ENCODE data around the gene RHBDL1.

RHBDL1 gene

DNA sequence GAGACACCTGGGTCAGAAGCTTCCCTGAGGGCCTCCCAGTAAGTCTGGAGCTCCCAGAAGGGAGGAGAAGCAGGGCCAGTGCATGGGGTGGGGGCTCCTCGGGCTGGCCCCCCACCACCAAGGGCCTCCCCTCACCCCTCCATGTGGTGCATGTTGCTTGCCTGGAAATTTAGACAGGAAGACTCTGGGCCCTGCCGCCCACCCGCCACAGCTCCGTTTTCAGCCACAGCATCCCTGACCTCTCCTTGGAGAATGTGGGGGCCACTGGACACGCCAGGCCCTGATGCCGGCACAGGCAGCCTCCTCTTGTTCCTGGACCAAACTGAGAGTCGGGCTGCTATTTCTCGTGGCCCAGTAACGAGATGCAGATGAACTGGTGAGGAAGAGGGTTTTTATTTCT, 36.6 kb upstream of the RHBDL1 start:
- H2AFZ ChIP-seq (ENCODE audit: low read depth, low read length) = no peak overlapping the region
- H3K27me3 ChIP-seq (ENCODE audit: insufficient read depth, low read length, poor library complexity) = no peaks in the 10 kb centered on the region
- DNase-seq (no peak), ATAC-seq (ENCODE audit: insufficient read depth, low read depth) (no peak)
- no peak overlapping the region for H3K4me3 ChIP-seq (ENCODE audit: low read depth in 1 of 2, low read length in 2 of 2)
- peaks cover 48% of the 10 kb centered on the region for H3K4me1 ChIP-seq (ENCODE audit: insufficient read depth, low read length)
- no peaks in the 10 kb centered on the region for H3K9me3 ChIP-seq (ENCODE audit: insufficient read depth, low read length, severe bottlenecking)
- no peak overlapping the region for H3K9ac ChIP-seq (ENCODE audit: low read depth, low read length)
- peaks cover 16% of the 10 kb centered on the region for H4K20me1 ChIP-seq (ENCODE audit: insufficient read depth, low read length)
- H3K79me2 ChIP-seq (ENCODE audit: insufficient read depth, low read length) = peaks cover 23% of the 10 kb centered on the region
- no peak overlapping the region for H3K4me2 ChIP-seq (ENCODE audit: insufficient read depth, low read length)
- no peak for TF ChIP-seq EZH2 (IDR thresholded peaks at IDR 0.05; ENCODE audit: borderline replicate concordance, low read depth, low read length, severe bottlenecking)
- TF ChIP-seq, protein P1, sequence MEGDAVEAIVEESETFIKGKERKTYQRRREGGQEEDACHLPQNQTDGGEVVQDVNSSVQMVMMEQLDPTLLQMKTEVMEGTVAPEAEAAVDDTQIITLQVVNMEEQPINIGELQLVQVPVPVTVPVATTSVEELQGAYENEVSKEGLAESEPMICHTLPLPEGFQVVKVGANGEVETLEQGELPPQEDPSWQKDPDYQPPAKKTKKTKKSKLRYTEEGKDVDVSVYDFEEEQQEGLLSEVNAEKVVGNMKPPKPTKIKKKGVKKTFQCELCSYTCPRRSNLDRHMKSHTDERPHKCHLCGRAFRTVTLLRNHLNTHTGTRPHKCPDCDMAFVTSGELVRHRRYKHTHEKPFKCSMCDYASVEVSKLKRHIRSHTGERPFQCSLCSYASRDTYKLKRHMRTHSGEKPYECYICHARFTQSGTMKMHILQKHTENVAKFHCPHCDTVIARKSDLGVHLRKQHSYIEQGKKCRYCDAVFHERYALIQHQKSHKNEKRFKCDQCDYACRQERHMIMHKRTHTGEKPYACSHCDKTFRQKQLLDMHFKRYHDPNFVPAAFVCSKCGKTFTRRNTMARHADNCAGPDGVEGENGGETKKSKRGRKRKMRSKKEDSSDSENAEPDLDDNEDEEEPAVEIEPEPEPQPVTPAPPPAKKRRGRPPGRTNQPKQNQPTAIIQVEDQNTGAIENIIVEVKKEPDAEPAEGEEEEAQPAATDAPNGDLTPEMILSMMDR (IDR thresholded peaks at IDR 0.05; ENCODE audit: borderline replicate concordance, extremely low read depth, low read length, poor library complexity, severe bottlenecking) = no peak
- no peak overlapping the region for H3K27ac ChIP-seq (ENCODE audit: low read length)
- peaks cover 10% of the 10 kb centered on the region for H3K36me3 ChIP-seq (ENCODE audit: insufficient read depth, low read length)

DNA sequence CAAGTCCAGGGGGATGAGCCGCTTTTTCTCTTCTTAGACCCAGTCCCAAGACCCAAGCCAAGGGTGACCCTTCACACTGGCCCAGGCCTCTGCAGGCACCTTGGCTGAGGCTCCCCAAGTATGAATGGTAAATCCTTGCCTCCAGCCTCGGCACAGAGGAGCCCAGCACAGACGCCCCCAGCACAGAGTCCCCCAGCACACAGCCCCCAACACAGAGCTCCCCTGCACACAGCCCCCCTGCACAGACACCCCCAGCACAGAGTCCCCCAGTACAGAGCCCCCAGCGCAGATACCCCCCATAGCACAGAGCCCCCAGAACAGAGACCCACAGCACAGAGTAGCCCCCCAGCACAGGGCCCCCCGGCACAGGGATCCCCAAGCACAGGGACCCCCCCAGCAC, 34.9 kb upstream of the RHBDL1 start:
- Histone ChIP-seq H3K4me3 (ENCODE audit: low read depth in 1 of 2, low read length in 2 of 2) (no peak overlapping the region), H3K27me3 (ENCODE audit: insufficient read depth, low read length, poor library complexity) (no peaks in the 10 kb centered on the region), H2AFZ (ENCODE audit: low read depth, low read length) (no peak overlapping the region), H3K27ac (ENCODE audit: low read length) (no peak overlapping the region), H3K4me2 (ENCODE audit: insufficient read depth, low read length) (no peak overlapping the region; the same call in 1 of the 2 replicates), H3K4me1 (ENCODE audit: insufficient read depth, low read length) (peaks cover 30% of the 10 kb centered on the region), H3K36me3 (ENCODE audit: insufficient read depth, low read length) (peaks cover 3% of the 10 kb centered on the region; the same call in 1 of the 2 replicates), H3K9me3 (ENCODE audit: insufficient read depth, low read length, severe bottlenecking) (no peaks in the 10 kb centered on the region), H4K20me1 (ENCODE audit: insufficient read depth, low read length) (no peaks in the 10 kb centered on the region), H3K9ac (ENCODE audit: low read depth, low read length) (no peak overlapping the region), H3K79me2 (ENCODE audit: insufficient read depth, low read length) (peaks cover 6% of the 10 kb centered on the region)
- ATAC-seq (ENCODE audit: insufficient read depth, low read depth) (no peak), DNase-seq (no peak)
- TF ChIP-seq, protein P1 (IDR thresholded peaks at IDR 0.05; ENCODE audit: borderline replicate concordance, extremely low read depth, low read length, poor library complexity, severe bottlenecking) = no peak
- no peak for TF ChIP-seq EZH2 (IDR thresholded peaks at IDR 0.05; ENCODE audit: borderline replicate concordance, low read depth, low read length, severe bottlenecking)

DNA sequence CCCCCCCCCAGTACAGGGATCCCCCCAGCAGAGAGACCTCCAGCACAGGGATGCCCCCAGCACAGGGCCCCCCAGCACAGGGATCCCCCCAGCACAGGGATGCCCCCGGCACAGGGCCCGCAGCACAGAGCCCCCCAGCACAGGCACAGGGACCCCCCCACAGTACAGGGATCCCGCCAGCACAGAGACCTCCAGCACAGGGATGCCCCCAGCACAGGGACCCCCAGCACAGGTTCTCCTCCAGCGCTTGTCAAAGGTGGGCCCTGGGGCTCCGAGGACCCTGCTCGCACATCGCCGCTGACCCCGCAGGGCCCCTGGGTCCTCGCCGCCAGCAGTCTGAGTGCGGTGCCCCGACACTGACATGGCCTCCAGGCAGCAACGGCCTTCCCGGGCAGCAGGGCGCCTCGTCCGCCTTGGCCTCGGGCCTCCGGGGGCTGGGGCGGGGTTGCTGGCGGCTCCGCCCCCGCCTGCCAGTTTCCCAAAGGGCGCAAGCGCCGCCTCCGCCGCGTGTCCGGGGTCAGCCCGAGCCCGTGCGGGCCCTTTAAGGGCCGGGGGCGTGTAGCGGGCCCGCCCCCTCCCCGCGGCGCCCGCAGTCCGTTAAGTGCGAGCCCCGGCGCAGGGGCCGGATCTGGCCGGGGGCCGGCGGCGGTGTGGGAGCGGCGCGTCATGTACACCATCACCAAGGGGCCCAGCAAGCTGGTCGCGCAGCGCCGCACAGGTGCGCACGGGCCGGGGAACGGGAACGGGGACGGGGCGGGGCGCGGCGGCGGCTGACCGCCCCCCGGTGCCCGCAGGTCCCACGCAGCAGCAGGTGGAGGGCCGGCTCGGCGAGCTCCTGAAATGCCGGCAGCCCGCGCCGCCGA, 33.9 kb upstream of the RHBDL1 start, which contains the start of gene MCRIP2:
Gene MCRIP2, plus strand, starts transcription at position 503 of the 863 bp plus-strand sequence. Its CDS starts 164 bp downstream, at position 667.
- H3K27me3 ChIP-seq (ENCODE audit: insufficient read depth, low read length, poor library complexity) = no peaks in the 10 kb centered on the region
- DNase-seq (peak; percentile 49), ATAC-seq (ENCODE audit: insufficient read depth, low read depth) (peak; percentile 26; the same call in 1 of the 3 replicates)
- H3K36me3 ChIP-seq (ENCODE audit: insufficient read depth, low read length) = no peaks in the 10 kb centered on the region
- H3K9ac ChIP-seq (ENCODE audit: low read depth, low read length) = peak within 1 kb of the TSS; percentile 57
- H3K79me2 ChIP-seq (ENCODE audit: insufficient read depth, low read length) = 0 out of 2 replicates have a peak, but pooled peaks cover 1% of the 10 kb centered on the region
- no peak within 1 kb of the TSS for H3K27ac ChIP-seq (ENCODE audit: low read length)
- H3K4me1 ChIP-seq (ENCODE audit: insufficient read depth, low read length) = peaks cover 29% of the 10 kb centered on the region
- TF ChIP-seq, protein P1 (IDR thresholded peaks at IDR 0.05; ENCODE audit: borderline replicate concordance, extremely low read depth, low read length, poor library complexity, severe bottlenecking) = no peak
- no peak for TF ChIP-seq EZH2 (IDR thresholded peaks at IDR 0.05; ENCODE audit: borderline replicate concordance, low read depth, low read length, severe bottlenecking)
- H4K20me1 ChIP-seq (ENCODE audit: insufficient read depth, low read length) = no peaks in the 10 kb centered on the region
- no peaks in the 10 kb centered on the region for H3K9me3 ChIP-seq (ENCODE audit: insufficient read depth, low read length, severe bottlenecking)
- H2AFZ ChIP-seq (ENCODE audit: low read depth, low read length) = peak within 1 kb of the TSS; percentile 49
- peak within 1 kb of the TSS; percentile 28 to 63; a peak in 3 of 4 replicates for H3K4me3 ChIP-seq (ENCODE audit: low read depth in 1 of 2, low read length in 2 of 2)
- H3K4me2 ChIP-seq (ENCODE audit: insufficient read depth, low read length) = peak within 1 kb of the TSS; percentile 80
